ENCODE data around the gene CCDC148.
"Not testable (repeated sequence)": the region's sequence is repeated elsewhere in the genome, so short reads cannot be mapped to it uniquely, and the experiment has no call there.

Gene CCDC148

GRCh38 chr2:158339513-158339912 is 117.0 kb downstream of the CCDC148 start:
- TF ChIP-seq CTCF (IDR thresholded peaks at IDR 0.05), result no peak

GRCh38 chr2:158337018-158337417 is 119.5 kb downstream of the CCDC148 start:
- H3K9me3 ChIP-seq, result no peaks in the 10 kb centered on the region
- no peaks in the 10 kb centered on the region for H3K36me3 ChIP-seq

More at GRCh38 chr2:158339513-158339912, 117.0 kb downstream of the CCDC148 start:
- Histone ChIP-seq H3K4me3 (ENCODE audit: low read depth in 1 of 2, low read length in 1 of 2) (no peak overlapping the region), H3K9me3 (no peaks in the 10 kb centered on the region), H3K4me1 (ENCODE audit: control insufficient read depth in 1 of 2, insufficient read depth in 1 of 2, low read depth in 1 of 2, low read length in 1 of 2) (peaks cover 0 to 7% of the 10 kb centered on the region in 2 experiments), H3K27ac (no peak overlapping the region), H3K27me3 (no peaks in the 10 kb centered on the region), H3K36me3 (no peaks in the 10 kb centered on the region)

GRCh38 chr2:158331799-158332198 is 124.8 kb downstream of the CCDC148 start:
- not testable (repeated sequence) for H3K4me1 ChIP-seq (ENCODE audit: control insufficient read depth in 1 of 2, insufficient read depth in 1 of 2, low read depth in 1 of 2, low read length in 1 of 2); H3K27ac ChIP-seq; H3K9me3 ChIP-seq; H3K36me3 ChIP-seq; H3K27me3 ChIP-seq; H3K4me3 ChIP-seq (ENCODE audit: low read depth in 1 of 2, low read length in 1 of 2)

More at GRCh38 chr2:158337018-158337417, 119.5 kb downstream of the CCDC148 start:
- Histone ChIP-seq H3K27ac (no peak overlapping the region), H3K4me1 (ENCODE audit: control insufficient read depth in 1 of 2, insufficient read depth in 1 of 2, low read depth in 1 of 2, low read length in 1 of 2) (peaks cover 0 to 7% of the 10 kb centered on the region in 2 experiments), H3K27me3 (no peaks in the 10 kb centered on the region), H3K4me3 (ENCODE audit: low read depth in 1 of 2, low read length in 1 of 2) (no peak overlapping the region)
- no peak for TF ChIP-seq CTCF (IDR thresholded peaks at IDR 0.05)

DNA sequence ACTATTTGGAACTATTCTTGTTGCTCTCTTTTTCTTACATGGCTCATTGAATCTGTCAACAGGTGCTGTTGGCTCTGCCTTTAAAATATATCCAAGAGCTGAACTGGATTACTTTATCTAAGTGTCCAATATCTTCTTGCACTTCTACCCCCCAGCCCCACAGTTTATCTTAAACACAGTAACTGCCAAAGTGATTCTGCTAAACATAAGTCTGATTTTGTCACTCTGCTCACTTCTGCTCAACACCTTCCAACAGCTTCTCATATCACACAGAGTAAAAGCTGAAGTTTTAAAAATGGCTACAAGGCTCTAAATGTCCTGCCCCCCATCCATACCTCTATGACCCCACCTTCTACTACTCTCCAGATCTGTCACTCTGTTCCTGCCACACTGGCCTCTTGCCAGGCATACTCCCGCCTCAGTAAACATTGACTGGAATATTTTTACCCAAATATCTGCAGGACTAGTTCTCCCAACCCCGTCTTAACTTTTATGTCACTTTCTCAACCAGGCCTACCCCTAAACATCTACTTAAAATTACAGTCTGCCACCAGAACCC is 130.7 kb downstream of the CCDC148 start:
- H3K36me3 ChIP-seq, result no peaks in the 10 kb centered on the region
- H3K4me3 ChIP-seq (ENCODE audit: low read depth in 1 of 2, low read length in 1 of 2), result no peak overlapping the region
- no peaks in the 10 kb centered on the region for H3K9me3 ChIP-seq
- H3K4me1 ChIP-seq (ENCODE audit: control insufficient read depth in 1 of 2, insufficient read depth in 1 of 2, low read depth in 1 of 2, low read length in 1 of 2), result peaks cover 0 to 4% of the 10 kb centered on the region in 2 experiments
- no peak overlapping the region for H3K27ac ChIP-seq
- TF ChIP-seq CTCF (IDR thresholded peaks at IDR 0.05), result no peak
- no peaks in the 10 kb centered on the region for H3K27me3 ChIP-seq

DNA sequence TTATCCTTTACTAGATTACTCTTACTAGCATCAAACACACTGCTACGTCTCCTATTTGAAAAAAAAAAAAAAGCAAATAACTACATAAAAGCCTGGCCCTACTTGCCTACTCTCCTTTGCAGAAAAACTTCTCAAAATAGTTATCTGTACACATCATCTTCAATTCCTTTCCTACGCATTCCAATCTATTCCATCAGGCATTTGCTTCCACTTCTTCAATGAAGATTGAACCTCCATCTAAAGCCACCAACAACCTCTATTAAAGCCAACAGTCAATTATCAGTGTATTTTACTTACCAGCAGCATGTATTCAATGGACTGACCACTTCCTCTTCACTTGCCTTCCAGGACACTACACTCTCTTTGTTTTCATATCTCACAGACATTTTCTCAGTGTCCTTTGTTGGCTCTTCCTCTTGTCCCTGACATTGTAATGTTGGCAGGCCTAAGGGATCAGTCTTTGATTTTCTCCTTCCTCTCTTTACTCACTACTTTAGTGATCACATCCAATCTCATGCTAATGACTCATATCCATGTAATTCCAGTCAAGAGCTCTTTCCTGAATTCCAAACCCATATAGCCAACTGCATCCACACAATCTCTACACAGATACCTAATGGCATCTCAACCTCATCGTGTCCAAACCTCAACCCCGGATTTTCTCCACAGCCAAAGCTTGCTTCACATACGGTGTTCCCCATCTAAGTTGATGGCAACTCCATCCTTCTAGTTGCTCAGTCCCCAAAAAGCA is 131.3 kb downstream of the CCDC148 start:
- TF ChIP-seq CTCF (IDR thresholded peaks at IDR 0.05), result no peak
- H3K4me1 ChIP-seq (ENCODE audit: control insufficient read depth in 1 of 2, insufficient read depth in 1 of 2, low read depth in 1 of 2, low read length in 1 of 2), result peaks cover 0 to 4% of the 10 kb centered on the region in 2 experiments
- no peak overlapping the region for H3K27ac ChIP-seq
- no peaks in the 10 kb centered on the region for H3K36me3 ChIP-seq
- H3K9me3 ChIP-seq, result no peaks in the 10 kb centered on the region
- no peaks in the 10 kb centered on the region for H3K27me3 ChIP-seq
- H3K4me3 ChIP-seq (ENCODE audit: low read depth in 1 of 2, low read length in 1 of 2), result no peak overlapping the region

DNA sequence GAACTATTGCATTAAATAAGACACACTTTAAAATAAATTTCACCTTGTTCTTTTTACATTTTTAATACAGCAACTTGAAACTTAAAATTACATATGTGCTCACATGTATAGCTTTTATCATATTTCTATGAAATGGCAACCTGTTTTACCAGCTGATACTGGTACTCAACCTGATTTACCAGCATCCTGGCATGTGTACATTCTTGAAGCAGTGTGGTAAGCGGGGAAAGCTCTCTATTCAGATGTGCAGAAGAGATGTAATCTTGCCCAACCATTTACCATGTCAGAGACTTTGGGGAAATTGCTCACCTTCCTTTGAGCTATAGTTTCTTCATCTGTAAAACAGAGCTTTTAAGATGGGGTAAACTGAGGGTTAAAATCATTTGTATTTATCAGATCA is 133.2 kb downstream of the CCDC148 start:
- H3K4me1 ChIP-seq (ENCODE audit: control insufficient read depth in 1 of 2, insufficient read depth in 1 of 2, low read depth in 1 of 2, low read length in 1 of 2), result peaks cover 0 to 7% of the 10 kb centered on the region in 2 experiments
- no peaks in the 10 kb centered on the region for H3K9me3 ChIP-seq
- no peak overlapping the region for H3K27ac ChIP-seq
- no peaks in the 10 kb centered on the region for H3K27me3 ChIP-seq
- H3K4me3 ChIP-seq (ENCODE audit: low read depth in 1 of 2, low read length in 1 of 2), result no peak overlapping the region
- no peak for TF ChIP-seq CTCF (IDR thresholded peaks at IDR 0.05)
- H3K36me3 ChIP-seq, result no peaks in the 10 kb centered on the region
